HG03520 (cell line): ENCODE measurements around the gene TSSK3.
"Not testable (repeated sequence)": the region's sequence is repeated elsewhere in the genome, so short reads cannot be mapped to it uniquely, and the experiment has no call there.

Experiments used
- ATAC-seq: cut with Tn5 transposase; IDR thresholded peaks from one replicate; pipeline ENCODE4 v1.9.1; 2021; ENCODE audit warnings: mild to moderate bottlenecking, moderate library complexity; ENCODE audit not compliant: unreplicated experiment

Gene TSSK3

DNA sequence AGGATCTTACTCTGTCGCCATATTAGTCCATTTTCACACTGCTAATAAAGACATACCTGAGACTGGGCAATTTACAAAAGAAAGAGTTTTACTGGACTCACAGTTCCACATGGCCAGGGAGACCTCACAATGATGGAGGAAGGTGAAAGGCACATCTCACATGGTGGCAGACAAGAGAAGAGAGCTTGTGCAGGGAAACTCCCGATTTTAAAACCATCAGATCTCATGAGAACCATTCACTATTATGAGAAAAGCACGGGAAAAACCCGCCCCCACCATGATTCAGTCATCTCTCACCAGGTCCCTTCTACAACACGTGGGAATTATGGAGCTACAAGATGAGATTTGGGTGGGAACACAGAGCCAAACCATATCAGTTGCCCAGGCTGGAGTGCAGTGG lies 34.2 kb downstream of the TSSK3 start:
- ATAC-seq, result not testable (repeated sequence)

DNA sequence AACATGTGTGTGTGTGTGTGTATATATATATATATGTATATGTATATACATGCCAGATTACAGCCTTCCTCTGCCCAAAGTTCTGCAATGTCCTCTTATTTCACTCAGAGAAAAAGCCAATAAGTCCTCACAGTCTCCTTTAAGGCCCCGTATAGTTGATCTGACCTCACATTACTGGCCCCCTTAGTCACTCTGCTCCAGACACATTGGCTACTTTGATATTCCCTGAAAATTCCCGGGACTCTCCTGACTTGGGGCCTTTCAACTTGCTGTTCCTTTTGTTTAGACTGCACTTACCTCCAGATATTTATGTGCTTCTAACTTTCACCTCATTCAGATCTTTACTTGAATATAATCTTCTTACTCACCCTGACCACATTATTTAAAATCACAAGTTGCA lies 36.1 kb downstream of the TSSK3 start:
- no peak for ATAC-seq

DNA sequence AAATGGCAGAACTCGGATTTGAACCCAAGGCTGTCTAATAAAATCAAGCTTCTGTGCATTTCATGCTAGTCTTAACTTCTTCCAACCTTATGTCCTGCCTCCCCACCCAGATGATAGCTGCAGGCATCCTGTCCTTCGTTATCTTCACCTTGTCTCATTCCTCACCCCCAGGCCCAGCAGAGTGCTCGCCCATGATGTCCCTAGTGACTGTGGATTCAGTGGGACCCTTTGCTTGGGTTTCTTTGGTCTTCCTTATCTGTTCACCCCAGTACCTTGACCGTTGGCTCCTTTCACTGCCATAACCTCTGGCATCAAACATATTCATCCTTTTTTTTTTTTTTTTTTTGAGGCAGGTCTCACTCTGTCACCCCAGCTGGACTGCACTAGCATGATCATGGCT lies 37.5 kb downstream of the TSSK3 start:
- ATAC-seq, result no peak

DNA sequence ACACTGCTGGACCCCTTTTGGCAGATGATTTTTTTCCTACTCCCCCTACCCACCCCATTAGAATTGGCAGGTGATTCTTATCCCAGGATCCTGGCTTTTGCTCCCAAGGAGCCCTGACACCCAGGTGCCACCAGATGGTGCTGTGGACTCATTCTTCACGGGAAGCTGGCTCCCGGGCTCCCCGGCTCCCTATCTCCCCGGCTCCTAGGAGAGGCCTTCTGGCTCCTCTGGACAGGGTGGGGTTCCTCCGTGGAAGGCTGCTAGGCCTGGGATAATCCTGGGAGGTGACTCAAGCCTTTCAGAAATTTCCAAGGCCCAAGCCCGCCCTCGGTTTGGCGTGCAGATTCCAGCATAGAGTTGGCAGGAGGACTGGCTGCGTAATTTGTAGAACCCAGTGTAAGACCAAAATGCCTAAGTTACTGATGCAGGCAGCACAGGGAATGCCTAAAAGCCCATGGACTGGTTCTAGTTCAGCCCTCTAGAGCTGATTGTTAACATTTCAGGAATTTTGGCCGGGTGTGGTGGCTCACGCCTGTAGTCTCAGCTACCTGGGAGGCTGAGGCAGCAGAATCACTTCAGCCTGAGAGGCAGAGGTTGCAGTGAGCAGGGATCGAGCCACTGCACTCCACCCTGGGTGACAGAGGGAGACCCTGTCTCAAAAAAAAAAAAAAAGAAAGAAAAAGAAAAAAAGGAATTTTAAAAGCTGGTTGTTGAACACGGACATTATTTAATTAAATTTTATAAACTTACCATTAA lies 38.7 kb downstream of the TSSK3 start:
- no peak for ATAC-seq

DNA sequence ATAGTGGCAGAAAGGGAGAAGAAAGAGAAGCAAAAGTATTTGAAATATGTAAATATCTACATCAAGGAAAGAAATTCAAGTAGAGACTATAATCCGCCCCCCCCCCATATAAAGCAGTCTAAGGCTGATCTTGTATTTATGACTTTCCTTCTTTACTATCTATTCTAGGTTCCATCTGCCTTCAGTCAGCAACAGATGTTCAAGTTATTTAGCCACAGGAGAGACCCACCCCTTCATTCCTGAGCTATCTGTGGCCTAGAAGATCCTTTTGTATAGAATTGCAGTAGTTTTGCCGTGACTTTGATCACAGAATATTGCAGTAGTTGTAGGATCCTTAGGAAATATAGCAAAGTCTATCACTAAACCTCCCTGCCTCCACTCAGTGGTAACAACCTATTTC lies 42.6 kb downstream of the TSSK3 start:
- ATAC-seq, result no peak

DNA sequence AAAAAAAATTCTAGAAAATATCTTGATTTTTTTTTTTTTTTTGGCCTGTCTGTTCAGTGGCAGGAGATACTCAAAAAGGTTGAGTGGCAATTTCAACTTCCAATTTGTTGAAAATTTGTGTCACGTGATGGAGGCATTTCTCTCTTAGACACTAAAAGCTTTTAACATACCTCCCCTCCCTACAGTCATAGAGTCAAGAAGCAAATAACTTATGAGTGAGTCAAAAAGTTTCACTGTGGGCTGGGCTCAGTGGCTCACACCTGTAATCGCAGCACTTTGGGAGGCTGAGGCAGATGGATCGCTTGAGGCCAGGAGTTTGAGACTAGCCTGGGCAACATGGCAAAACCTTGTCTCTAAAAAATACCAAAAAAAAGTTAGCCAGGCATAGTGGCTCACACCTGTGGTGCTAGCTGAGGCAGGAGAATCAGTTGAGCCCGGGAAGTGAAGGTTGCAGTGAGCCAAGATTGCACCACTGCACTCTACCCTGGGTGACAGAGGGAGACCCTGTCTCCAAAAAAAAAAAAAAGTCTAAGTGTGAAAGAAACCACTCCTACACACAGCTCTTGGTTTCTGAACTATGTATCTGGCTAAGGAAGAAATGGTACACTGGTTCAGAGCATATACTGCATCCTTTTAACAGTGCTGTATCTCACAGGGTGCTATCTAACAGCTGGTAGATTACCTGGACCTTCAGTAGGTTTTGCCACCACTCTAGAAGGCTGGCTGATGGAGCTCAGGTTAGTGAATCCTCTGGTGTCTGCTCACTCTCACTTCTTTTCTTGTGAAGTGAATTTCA lies 43.5 kb downstream of the TSSK3 start:
- no peak for ATAC-seq

DNA sequence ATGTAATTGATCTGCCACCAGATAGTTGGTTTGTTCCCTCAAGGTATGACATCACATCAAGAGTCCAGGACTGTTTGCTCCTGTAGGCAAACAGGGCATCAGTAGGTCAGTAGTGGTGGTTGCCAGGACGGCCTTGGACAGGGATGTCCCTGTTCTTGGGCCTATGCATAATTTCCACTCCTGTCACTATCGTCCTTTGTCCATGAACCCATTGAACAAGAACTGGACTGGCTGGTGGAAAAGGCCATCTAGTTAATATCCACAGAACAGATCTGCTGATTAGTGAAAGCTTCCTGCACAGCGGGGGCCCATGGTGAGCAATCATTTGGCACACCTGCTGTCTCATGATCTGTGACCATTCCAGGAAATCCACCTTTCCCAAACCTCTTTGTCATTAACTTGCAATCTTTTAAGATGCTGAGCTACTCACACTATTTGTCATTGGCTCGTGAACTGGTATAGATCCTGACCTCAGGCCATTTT lies 44.3 kb downstream of the TSSK3 start:
- ATAC-seq, result no peak

DNA sequence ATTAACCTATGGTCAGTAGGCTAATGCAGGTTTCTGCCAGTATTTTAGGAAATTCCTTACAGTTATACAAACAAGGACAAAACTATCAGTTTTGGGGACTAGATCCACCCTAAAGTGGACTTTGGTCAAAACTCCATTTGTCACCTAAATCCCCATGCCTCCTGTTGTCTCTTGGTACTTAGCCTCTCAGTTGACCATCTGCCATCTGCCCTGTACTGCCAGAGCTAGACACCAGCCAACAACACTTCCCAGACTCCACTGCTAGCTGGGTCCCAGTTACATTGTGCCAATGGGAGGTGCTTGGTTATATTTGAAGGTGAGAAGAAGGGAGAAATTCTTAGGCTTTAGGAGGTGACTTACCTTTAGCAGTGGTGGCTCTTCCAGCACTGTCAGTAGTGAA lies 48.9 kb downstream of the TSSK3 start:
- ATAC-seq, result no peak

DNA sequence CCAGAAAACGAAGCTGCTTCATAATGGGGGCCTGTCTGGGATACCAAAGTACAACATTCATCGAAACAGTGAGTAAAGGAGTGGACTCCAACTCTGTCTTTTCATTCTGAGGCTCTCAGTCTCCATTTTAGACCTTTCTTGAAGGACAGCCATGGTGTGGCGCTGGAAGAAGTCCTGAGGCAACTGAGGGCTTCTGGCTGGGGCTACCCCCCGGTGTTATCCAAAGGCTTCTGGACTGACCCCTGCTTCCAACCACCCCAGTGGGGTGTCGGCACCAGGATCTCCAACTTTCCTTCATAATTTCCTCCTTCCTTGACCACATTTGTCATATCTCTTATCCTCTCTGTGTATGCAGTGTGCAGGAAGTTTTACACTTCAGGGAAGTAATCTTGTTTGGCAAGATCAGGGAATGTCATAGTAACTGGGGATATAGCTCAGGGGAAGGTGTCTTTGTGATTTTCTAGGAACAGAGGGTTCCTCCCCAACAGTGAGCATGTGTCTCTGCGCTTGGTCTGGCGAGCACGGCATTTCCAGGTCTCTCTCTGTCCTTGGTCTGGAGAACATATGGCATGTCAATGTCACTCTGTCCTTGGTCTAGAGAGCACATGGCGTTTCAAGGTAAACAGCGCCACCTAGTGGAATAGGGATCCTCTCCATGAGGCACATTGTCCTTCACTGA lies 51.3 kb downstream of the TSSK3 start:
- ATAC-seq, result no peak
